Measurements from ENCODE around the gene RAI1. TPM values are rescaled to one million over a fixed set of nuclear protein-coding genes. Genes with fewer than 3 reads are reported as not detected.

RAI1 gene
- total and polyA plus RNA-seq, 7 donors, result 1.8 to 31.9 (median 9.3) TPM

DNA sequence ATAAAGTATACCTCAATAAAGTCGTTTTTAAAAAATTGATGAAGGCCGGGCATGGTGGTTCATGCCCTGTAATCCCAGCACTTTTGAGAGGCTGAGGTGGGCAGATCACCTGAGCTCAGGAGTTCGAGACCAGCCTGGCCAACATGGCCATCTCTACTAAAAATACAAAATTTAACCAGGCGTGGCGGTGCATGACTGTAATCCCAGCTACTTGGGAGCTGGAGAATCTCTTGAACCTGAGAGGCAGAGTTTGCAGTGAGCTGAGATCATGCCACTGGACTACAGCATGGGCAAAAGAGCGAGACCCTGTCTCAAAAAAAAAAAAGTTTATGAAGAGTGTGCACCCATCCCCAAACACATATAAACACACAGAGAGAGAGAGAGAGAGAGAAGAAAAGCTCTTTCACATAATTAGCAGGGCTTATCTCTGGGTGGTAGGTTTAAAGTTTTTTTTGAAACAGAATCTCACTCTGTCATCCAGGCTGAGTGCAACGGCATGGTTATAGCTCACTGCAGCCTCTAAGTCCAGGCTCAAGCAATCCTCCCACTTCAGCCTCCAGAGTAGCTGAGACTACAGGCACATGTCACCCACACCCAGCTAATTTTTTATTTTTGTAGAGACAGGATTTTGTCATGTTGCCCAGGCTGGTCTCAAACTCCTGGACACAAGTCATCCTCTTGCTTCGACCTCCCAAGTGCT, 152.6 kb downstream of the RAI1 start:
- Histone ChIP-seq H3K27ac (peak overlapping the region in 3 of 4 donors; percentile 99 to 100 (median 100)), H3K36me3 (no peaks in the 10 kb centered on the region), H3K9me3 (no peaks in the 10 kb centered on the region), H3K27me3 (no peaks in the 10 kb centered on the region), H3K4me1 (peaks cover 0 to 82% (median 69%) of the 10 kb centered on the region in 4 donors), H3K4me3 (no peak overlapping the region)
- TF ChIP-seq EP300 (IDR thresholded peaks at IDR 0.05), result no peak
- no peak for TF ChIP-seq POLR2A (IDR thresholded peaks at IDR 0.05)
- TF ChIP-seq POLR2AphosphoS5 (IDR thresholded peaks at IDR 0.05), result no peak
- TF ChIP-seq, protein P1, sequence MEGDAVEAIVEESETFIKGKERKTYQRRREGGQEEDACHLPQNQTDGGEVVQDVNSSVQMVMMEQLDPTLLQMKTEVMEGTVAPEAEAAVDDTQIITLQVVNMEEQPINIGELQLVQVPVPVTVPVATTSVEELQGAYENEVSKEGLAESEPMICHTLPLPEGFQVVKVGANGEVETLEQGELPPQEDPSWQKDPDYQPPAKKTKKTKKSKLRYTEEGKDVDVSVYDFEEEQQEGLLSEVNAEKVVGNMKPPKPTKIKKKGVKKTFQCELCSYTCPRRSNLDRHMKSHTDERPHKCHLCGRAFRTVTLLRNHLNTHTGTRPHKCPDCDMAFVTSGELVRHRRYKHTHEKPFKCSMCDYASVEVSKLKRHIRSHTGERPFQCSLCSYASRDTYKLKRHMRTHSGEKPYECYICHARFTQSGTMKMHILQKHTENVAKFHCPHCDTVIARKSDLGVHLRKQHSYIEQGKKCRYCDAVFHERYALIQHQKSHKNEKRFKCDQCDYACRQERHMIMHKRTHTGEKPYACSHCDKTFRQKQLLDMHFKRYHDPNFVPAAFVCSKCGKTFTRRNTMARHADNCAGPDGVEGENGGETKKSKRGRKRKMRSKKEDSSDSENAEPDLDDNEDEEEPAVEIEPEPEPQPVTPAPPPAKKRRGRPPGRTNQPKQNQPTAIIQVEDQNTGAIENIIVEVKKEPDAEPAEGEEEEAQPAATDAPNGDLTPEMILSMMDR (IDR thresholded peaks at IDR 0.05), result no peak
- no peak for DNase-seq
- intact Hi-C loops (cut with DNase I), result no loop called here
- WGBS, 2 donors, result 77 to 78% methylated on average over 8 of the region's 8 CpGs

DNA sequence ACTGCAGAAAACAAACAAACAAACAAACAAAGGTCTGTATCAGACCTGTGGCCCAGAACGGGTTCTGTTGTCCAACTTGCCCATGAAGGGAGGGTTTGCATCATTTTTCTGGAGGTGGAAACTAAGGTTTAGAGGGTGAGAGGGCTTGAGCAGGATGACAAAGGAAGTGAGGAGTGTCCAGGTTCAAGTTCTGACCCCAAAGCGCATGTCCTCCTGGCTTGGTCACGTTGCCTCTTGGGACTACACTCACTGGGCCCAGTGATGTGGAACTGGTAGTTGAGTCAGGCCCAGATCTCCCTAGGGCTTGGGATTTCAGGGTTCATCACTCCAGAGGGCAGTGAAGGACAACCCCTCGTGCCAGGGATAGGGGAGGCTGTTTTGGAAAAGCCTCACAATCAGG, 153.7 kb downstream of the RAI1 start:
- WGBS, 2 donors, result 63 to 72% methylated on average over 4 of the region's 4 CpGs

DNA sequence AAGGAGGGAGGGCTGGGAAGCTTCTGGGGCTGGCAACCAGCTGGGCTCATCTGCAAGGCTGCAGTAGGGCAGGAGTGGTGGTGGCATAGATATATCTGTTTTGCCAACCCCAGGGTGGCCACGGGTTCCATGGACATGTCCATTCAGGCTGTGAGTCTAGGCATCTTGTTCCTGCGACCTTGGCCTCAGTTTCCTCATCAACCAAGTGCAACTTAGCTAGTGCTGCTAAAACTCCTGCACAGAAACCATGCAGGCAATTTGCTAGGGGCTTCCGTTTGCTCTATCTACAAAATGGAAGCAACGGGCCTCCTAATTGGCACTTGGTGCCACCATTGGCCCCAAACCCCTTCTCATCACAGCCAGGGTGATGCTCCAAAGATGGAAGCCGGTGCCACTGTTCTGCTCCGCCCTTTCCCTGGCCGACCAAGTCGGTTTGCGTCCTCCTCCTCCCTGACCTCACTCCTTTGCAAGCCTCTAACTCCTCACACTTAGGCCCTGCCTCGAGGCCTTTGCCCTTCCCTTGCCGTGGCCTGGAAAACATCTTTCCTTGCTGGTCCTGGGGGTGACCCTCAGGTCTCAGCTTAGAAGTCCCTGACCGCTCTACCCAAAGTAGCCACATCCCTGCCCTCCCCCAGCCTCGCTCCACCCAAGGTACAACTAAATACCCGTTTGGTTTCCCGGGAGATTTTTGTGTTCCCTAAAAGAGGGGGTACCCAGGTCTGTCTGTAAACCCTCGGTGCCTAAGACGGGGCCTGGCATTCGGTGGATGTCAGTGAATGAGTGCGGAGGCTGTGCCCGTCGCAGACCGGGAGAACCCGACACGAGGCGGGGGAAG, 154.4 kb downstream of the RAI1 start:
- TF ChIP-seq POLR2AphosphoS5 (IDR thresholded peaks at IDR 0.05) (no peak), POLR2A (IDR thresholded peaks at IDR 0.05) (no peak), EP300 (IDR thresholded peaks at IDR 0.05) (no peak)
- TF ChIP-seq, protein P1 (IDR thresholded peaks at IDR 0.05), result no peak

More for the DNA sequence above, 153.7 kb downstream of the RAI1 start:
- Histone ChIP-seq H3K4me3 (peak overlapping the region in 2 of 4 donors; percentile 84 to 95), H3K36me3 (no peaks in the 10 kb centered on the region), H3K9me3 (no peaks in the 10 kb centered on the region), H3K27ac (peak overlapping the region; percentile 99 to 100 (median 100)), H3K27me3 (no peaks in the 10 kb centered on the region), H3K4me1 (peaks cover 0 to 85% (median 80%) of the 10 kb centered on the region in 4 donors)
- DNase-seq, result no peak
- intact Hi-C loops (cut with DNase I), result no loop called here
- TF ChIP-seq, protein P1 (IDR thresholded peaks at IDR 0.05), result no peak
- no peak for TF ChIP-seq POLR2A (IDR thresholded peaks at IDR 0.05)
- TF ChIP-seq POLR2AphosphoS5 (IDR thresholded peaks at IDR 0.05), result no peak
- no peak for TF ChIP-seq EP300 (IDR thresholded peaks at IDR 0.05)

DNA sequence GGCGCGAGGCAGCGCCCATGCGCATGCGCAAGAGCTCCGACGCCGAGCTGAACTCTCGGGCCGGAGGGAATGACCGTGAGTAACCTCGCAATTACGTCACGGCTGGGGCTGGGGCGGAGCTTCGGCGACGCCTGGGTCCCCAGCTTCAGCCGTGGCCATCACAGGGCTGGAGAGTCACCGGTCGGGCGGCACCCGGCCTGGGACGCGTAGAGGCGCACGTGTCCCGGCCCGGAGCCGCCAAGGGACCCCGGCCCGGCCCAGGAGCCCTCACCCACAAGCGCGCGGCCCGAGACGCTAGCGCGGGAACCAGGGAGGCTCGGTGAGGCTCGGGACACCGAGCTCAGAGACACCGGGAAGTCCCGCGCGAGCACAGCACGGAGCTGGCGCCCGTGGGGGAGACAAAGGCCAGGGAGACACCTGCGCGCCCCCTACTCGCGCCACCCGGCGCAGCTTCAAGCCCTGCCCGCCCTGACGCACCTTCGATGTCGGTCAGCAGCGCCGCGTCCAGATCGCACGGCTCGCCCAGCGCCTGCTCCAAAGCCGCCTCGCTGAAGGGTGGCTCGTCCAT, 155.1 kb downstream of the RAI1 start:
- WGBS, 2 donors, result 0% methylated on average over 69 of the region's 69 CpGs
- no peaks in the 10 kb centered on the region for H3K9me3 ChIP-seq
- peak overlapping the region; percentile 84 to 95 (median 92) for H3K4me3 ChIP-seq
- intact Hi-C loops (cut with DNase I), result loop anchor here (2.0 kb wide), 1 partner anchor 14 kb away; no protein-coding TSS in a partner anchor
- no peaks in the 10 kb centered on the region for H3K36me3 ChIP-seq
- peak; percentile 99 for DNase-seq
- H3K4me1 ChIP-seq, result peaks cover 0 to 84% (median 80%) of the 10 kb centered on the region in 4 donors
- peak overlapping the region; percentile 99 to 100 (median 100) for H3K27ac ChIP-seq
- TF ChIP-seq POLR2A (IDR thresholded peaks at IDR 0.05), result peak; percentile 94 to 99
- TF ChIP-seq, protein P1 (IDR thresholded peaks at IDR 0.05), result no peak
- peak; percentile 95 to 99 (median 99) for TF ChIP-seq POLR2AphosphoS5 (IDR thresholded peaks at IDR 0.05)
- TF ChIP-seq EP300 (IDR thresholded peaks at IDR 0.05), result peak in 2 of 4 donors; percentile 33 to 88
- H3K27me3 ChIP-seq, result no peaks in the 10 kb centered on the region

More for the DNA sequence above, 154.4 kb downstream of the RAI1 start:
- intact Hi-C loops (cut with DNase I), result loop anchor here (2.0 kb wide), 1 partner anchor 13 kb away; no protein-coding TSS in a partner anchor
- peak overlapping the region; percentile 99 to 100 (median 100) for H3K27ac ChIP-seq
- no peaks in the 10 kb centered on the region for H3K27me3 ChIP-seq
- WGBS, 2 donors, result 18 to 29% methylated on average over 25 of the region's 25 CpGs
- no peaks in the 10 kb centered on the region for H3K36me3 ChIP-seq
- no peaks in the 10 kb centered on the region for H3K9me3 ChIP-seq
- DNase-seq, result no peak
- peaks cover 0 to 85% (median 80%) of the 10 kb centered on the region in 4 donors for H3K4me1 ChIP-seq
- H3K4me3 ChIP-seq, result peak overlapping the region; percentile 84 to 95 (median 92)

All from sigmoid colon (tissue), 7 donors.